ENCODE measurements around the gene MICALL2. TPM values are rescaled to one million over a fixed set of nuclear protein-coding genes. Genes with fewer than 3 reads are reported as not detected.
A peak's percentile ranks its signal among the peaks of the same experiment; 100 is the strongest.

MICALL2 gene
- total RNA-seq, 1 donor from 2014 or later: 28.0 TPM

GRCh38 chr7:1425292-1426136, 33.8 kb downstream of the MICALL2 start:
- Mint-ChIP-seq H3K27me3 (ENCODE audit: unreplicated experiment) (peaks cover 8% of the 10 kb centered on the region), H3K4me3 (ENCODE audit: unreplicated experiment) (no peak overlapping the region), H3K4me1 (ENCODE audit: low read depth, unreplicated experiment) (peaks cover 14% of the 10 kb centered on the region), H3K36me3 (ENCODE audit: unreplicated experiment) (no peaks in the 10 kb centered on the region), H3K27ac (ENCODE audit: unreplicated experiment) (peak overlapping the region; percentile 4), H3K9me3 (ENCODE audit: unreplicated experiment) (peaks cover 12% of the 10 kb centered on the region)
- no peak for TF ChIP-seq CTCF (IDR thresholded peaks at IDR 0.05; ENCODE audit: partially characterized antibody, unreplicated experiment)
- DNase-seq: no peak

- Mint-ChIP-seq H3K27me3 (ENCODE audit: unreplicated experiment) (peaks cover 8% of the 10 kb centered on the region), H3K27ac (ENCODE audit: unreplicated experiment) (no peak overlapping the region), H3K9me3 (ENCODE audit: unreplicated experiment) (peaks cover 12% of the 10 kb centered on the region), H3K4me1 (ENCODE audit: low read depth, unreplicated experiment) (peaks cover 16% of the 10 kb centered on the region), H3K36me3 (ENCODE audit: unreplicated experiment) (no peaks in the 10 kb centered on the region), H3K4me3 (ENCODE audit: unreplicated experiment) (no peak overlapping the region)
- no peak for TF ChIP-seq CTCF (IDR thresholded peaks at IDR 0.05; ENCODE audit: partially characterized antibody, unreplicated experiment)
- DNase-seq: no peak
Measured at GRCh38 chr7:1424041-1424440, 35.2 kb downstream of the MICALL2 start.

GRCh38 chr7:1423264-1423811, 35.9 kb downstream of the MICALL2 start:
- H3K9me3 Mint-ChIP-seq (ENCODE audit: unreplicated experiment): peaks cover 12% of the 10 kb centered on the region
- peak overlapping the region; percentile 69 for H3K4me3 Mint-ChIP-seq (ENCODE audit: unreplicated experiment)
- no peak for DNase-seq
- TF ChIP-seq CTCF (IDR thresholded peaks at IDR 0.05; ENCODE audit: partially characterized antibody, unreplicated experiment): no peak
- H3K27ac Mint-ChIP-seq (ENCODE audit: unreplicated experiment): peak overlapping the region; percentile 92
- H3K4me1 Mint-ChIP-seq (ENCODE audit: low read depth, unreplicated experiment): peaks cover 14% of the 10 kb centered on the region
- H3K36me3 Mint-ChIP-seq (ENCODE audit: unreplicated experiment): no peaks in the 10 kb centered on the region
- peaks cover 9% of the 10 kb centered on the region for H3K27me3 Mint-ChIP-seq (ENCODE audit: unreplicated experiment)

- peaks cover 12% of the 10 kb centered on the region for H3K9me3 Mint-ChIP-seq (ENCODE audit: unreplicated experiment)
- peak; percentile 91 for DNase-seq
- peak overlapping the region; percentile 71 for H3K4me3 Mint-ChIP-seq (ENCODE audit: unreplicated experiment)
- peak overlapping the region; percentile 96 for H3K27ac Mint-ChIP-seq (ENCODE audit: unreplicated experiment)
- peaks cover 16% of the 10 kb centered on the region for H3K4me1 Mint-ChIP-seq (ENCODE audit: low read depth, unreplicated experiment)
- H3K27me3 Mint-ChIP-seq (ENCODE audit: unreplicated experiment): peaks cover 11% of the 10 kb centered on the region
- no peak for TF ChIP-seq CTCF (IDR thresholded peaks at IDR 0.05; ENCODE audit: partially characterized antibody, unreplicated experiment)
- H3K36me3 Mint-ChIP-seq (ENCODE audit: unreplicated experiment): no peaks in the 10 kb centered on the region
Measured at GRCh38 chr7:1422512-1423263, 36.6 kb downstream of the MICALL2 start.
